GM23338 (cell line): ENCODE measurements around the gene CPAMD8. TPM values are rescaled to one million over a fixed set of nuclear protein-coding genes. Genes with fewer than 3 reads are reported as not detected.
"Not testable (repeated sequence)": the region's sequence is repeated elsewhere in the genome, so short reads cannot be mapped to it uniquely, and the experiment has no call there.

ENCODE experiments used
- ATAC-seq: fragments of 200-7000 bp; cut with Tn5 transposase; 3 replicates; pipeline ENCODE4 v1.9.1; 2020
- DNase-seq: peaks from one replicate; pipeline ENCODE4 v3.0.0-alpha.2; 2015; ENCODE audit warnings: low spot score
- H2AFZ ChIP-seq: fragments of 200-600 bp; sonication (generic); 2 replicates; pipeline ENCODE4 v1.8.0; 2016; ENCODE audit warnings: antibody characterized with exemption, mild to moderate bottlenecking, moderate library complexity
- H3F3A ChIP-seq: fragments of 200-600 bp; sonication (generic); replicated peaks from 2 replicates; pipeline ENCODE4 v1.8.0; 2017; ENCODE audit warnings: antibody characterized with exemption, mixed run types, low read depth
- H3K27ac ChIP-seq: fragments of 200-600 bp; sonication (generic); 2 replicates; pipeline ENCODE4 v1.6.1; 2016; ENCODE audit warnings: low read depth
- H3K27me3 ChIP-seq: fragments of 200-600 bp; sonication (generic); 2 replicates; pipeline ENCODE4 v1.8.0; 2016; ENCODE audit warnings: mild to moderate bottlenecking, mixed run types, moderate library complexity; ENCODE audit not compliant: insufficient read depth
- H3K36me3 ChIP-seq: fragments of 200-600 bp; sonication (generic); 2 replicates; pipeline ENCODE4 v1.8.0; 2016; ENCODE audit warnings: mild to moderate bottlenecking; ENCODE audit not compliant: insufficient read depth
- H3K4me1 ChIP-seq: fragments of 200-600 bp; sonication (generic); 2 replicates; pipeline ENCODE4 v1.8.0; 2016; ENCODE audit warnings: mild to moderate bottlenecking, moderate library complexity; ENCODE audit not compliant: insufficient read depth
- H3K4me2 ChIP-seq: fragments of 200-600 bp; sonication (generic); 2 replicates; pipeline ENCODE4 v1.7.1; 2017; ENCODE audit warnings: mixed run types
- H3K4me3 ChIP-seq: fragments of 200-600 bp; sonication (generic); 2 replicates; pipeline ENCODE4 v1.6.1; 2016; ENCODE audit warnings: mixed run types
- H3K79me2 ChIP-seq: fragments of 200-600 bp; sonication (generic); replicated peaks from 2 replicates; pipeline ENCODE4 v1.8.0; 2017; ENCODE audit warnings: mild to moderate bottlenecking; ENCODE audit not compliant: insufficient read depth
- H3K9me2 ChIP-seq: fragments of 200-600 bp; sonication (generic); 2 replicates; pipeline ENCODE4 v1.8.0; 2017; ENCODE audit not compliant: insufficient read depth
- H4K20me1 ChIP-seq: fragments of 200-600 bp; sonication (generic); replicated peaks from 2 replicates; pipeline ENCODE4 v1.8.0; 2017; ENCODE audit warnings: mild to moderate bottlenecking; ENCODE audit not compliant: insufficient read depth
- H3K27ac Mint-ChIP-seq: 2 replicates; pipeline ENCODE4 v1.8.0; 2020; ENCODE audit warnings: inconsistent platforms, mild to moderate bottlenecking, moderate library complexity, mixed read lengths
- H3K27me3 Mint-ChIP-seq: 3 replicates; pipeline ENCODE4 v1.8.0; 2022; ENCODE audit warnings: low read depth, mild to moderate bottlenecking, moderate library complexity, mixed read lengths, inconsistent platforms; ENCODE audit not compliant: insufficient read depth, poor library complexity
- H3K36me3 Mint-ChIP-seq: 3 replicates; pipeline ENCODE4 v1.8.0; 2021; ENCODE audit warnings: low read depth, mild to moderate bottlenecking, inconsistent platforms, moderate library complexity, mixed read lengths
- H3K4me1 Mint-ChIP-seq: 3 replicates; pipeline ENCODE4 v1.8.0; 2020; ENCODE audit warnings: mild to moderate bottlenecking, inconsistent platforms, mixed read lengths
- H3K4me3 Mint-ChIP-seq: 3 replicates; pipeline ENCODE4 v1.8.0; 2021; ENCODE audit warnings: moderate library complexity, mild to moderate bottlenecking, inconsistent platforms, mixed read lengths
- H3K9me3 Mint-ChIP-seq: 3 replicates; pipeline ENCODE4 v1.8.0; 2020; ENCODE audit warnings: moderate library complexity, mild to moderate bottlenecking, inconsistent platforms, mixed read lengths
- CREB1 ChIP-seq: fragments of 250-450 bp; sonication (Bioruptor Pico); IDR thresholded peaks from 2 replicates; pipeline ENCODE4 v1.5.0; 2020; ENCODE audit warnings: low read depth, mild to moderate bottlenecking, moderate library complexity
- polyA plus RNA-seq: library from polyadenylated mRNA; unstranded; fragments of >200 nt; fragmentation: Nextera tagmentation; extraction: Ambion mirVana; gene quantifications from 2 replicates; pipeline ENCODE4 v1.2.1, GENCODE V29; 2016
- total RNA-seq: library from RNA; depleted of rRNA; stranded (reverse); fragments of >200 nt; shearing (Covaris generic); gene quantifications from 2 replicates; pipeline ENCODE4 v1.2.3, GENCODE V29; 2014
- TF ChIP-seq, protein P1 (sequence below): IDR thresholded peaks from one replicate; pipeline ENCODE4 v1.6.1; 2018; ENCODE audit warnings: antibody characterized with exemption; ENCODE audit not compliant: unreplicated experiment
- TF ChIP-seq, protein P2 (sequence below): fragments of 250-450 bp; sonication (Bioruptor Pico); IDR thresholded peaks from 2 replicates; pipeline ENCODE4 v1.5.0; 2020; ENCODE audit warnings: mild to moderate bottlenecking, moderate library complexity
- TF ChIP-seq, protein P3 (sequence below), 2 experiments: fragments of 200-600 bp in 1 of 2; sonication (generic) in 1 of 2; conservative IDR thresholded peaks; 2 replicates each; pipeline versions ENCODE4 v1.5.1 to v1.6.1; 2016 to 2017; ENCODE audit warnings: antibody characterized with exemption in 2 of 2, low read depth in 2 of 2, mild to moderate bottlenecking in 2 of 2, moderate library complexity in 1 of 2

Gene CPAMD8
- total and polyA plus RNA-seq, 2 experiments from 2014 or later = 4.4 to 11.8 TPM

DNA sequence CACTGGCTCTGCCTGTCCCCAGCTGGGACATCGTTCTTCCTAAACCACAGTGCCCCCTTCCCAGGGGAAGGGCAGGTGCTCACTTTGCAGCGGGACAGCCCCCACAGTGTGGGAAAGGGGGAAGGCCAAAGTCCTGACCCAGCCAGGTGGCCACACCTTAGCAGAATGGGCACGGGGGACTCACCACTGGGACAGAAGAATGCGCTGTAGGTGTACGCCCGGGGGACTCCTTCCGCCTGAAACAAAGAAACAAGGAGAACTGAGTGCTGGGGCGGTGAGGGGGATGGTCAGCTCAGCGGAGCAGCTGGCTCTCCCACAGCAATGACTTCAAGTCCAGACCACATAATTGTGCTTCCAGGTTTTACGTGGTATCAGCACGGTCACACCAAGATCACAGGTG, 88.4 kb downstream of the CPAMD8 start (continued):
- TF ChIP-seq, protein P1, sequence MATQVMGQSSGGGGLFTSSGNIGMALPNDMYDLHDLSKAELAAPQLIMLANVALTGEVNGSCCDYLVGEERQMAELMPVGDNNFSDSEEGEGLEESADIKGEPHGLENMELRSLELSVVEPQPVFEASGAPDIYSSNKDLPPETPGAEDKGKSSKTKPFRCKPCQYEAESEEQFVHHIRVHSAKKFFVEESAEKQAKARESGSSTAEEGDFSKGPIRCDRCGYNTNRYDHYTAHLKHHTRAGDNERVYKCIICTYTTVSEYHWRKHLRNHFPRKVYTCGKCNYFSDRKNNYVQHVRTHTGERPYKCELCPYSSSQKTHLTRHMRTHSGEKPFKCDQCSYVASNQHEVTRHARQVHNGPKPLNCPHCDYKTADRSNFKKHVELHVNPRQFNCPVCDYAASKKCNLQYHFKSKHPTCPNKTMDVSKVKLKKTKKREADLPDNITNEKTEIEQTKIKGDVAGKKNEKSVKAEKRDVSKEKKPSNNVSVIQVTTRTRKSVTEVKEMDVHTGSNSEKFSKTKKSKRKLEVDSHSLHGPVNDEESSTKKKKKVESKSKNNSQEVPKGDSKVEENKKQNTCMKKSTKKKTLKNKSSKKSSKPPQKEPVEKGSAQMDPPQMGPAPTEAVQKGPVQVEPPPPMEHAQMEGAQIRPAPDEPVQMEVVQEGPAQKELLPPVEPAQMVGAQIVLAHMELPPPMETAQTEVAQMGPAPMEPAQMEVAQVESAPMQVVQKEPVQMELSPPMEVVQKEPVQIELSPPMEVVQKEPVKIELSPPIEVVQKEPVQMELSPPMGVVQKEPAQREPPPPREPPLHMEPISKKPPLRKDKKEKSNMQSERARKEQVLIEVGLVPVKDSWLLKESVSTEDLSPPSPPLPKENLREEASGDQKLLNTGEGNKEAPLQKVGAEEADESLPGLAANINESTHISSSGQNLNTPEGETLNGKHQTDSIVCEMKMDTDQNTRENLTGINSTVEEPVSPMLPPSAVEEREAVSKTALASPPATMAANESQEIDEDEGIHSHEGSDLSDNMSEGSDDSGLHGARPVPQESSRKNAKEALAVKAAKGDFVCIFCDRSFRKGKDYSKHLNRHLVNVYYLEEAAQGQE = no peak

DNA sequence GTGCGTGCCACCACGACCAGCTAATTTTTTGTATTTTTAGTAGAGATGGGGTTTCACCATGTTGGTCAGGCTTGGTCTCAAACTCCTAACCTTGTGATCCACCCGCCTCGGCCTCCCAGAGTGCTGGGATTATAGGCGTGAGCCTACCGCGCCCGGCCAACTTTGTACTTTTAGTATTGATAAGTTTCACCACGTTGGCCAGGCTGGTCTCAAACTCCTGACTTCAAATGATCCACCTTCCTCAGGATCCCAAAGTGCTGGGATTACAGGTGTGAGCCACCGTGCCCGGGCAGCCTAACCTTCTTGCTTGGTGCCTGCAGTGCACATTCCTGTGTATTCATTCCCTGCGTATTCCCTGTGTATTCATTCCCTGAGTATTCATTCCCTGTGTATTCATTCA, 88.8 kb downstream of the CPAMD8 start:
- Mint-ChIP-seq H3K9me3 (peaks cover 35% of the 10 kb centered on the region), H3K36me3 (peaks cover 20% of the 10 kb centered on the region)
- not testable (repeated sequence) for H3K79me2 ChIP-seq, H3K27me3 ChIP-seq, H3K9me2 ChIP-seq, H3K27ac ChIP-seq, ATAC-seq, H3K4me1 Mint-ChIP-seq, H3K27me3 Mint-ChIP-seq, H3K4me3 Mint-ChIP-seq, H3K36me3 ChIP-seq, H3K4me3 ChIP-seq, H3K27ac Mint-ChIP-seq, H3F3A ChIP-seq, H2AFZ ChIP-seq, H3K4me2 ChIP-seq, DNase-seq, H3K4me1 ChIP-seq, H4K20me1 ChIP-seq

DNA sequence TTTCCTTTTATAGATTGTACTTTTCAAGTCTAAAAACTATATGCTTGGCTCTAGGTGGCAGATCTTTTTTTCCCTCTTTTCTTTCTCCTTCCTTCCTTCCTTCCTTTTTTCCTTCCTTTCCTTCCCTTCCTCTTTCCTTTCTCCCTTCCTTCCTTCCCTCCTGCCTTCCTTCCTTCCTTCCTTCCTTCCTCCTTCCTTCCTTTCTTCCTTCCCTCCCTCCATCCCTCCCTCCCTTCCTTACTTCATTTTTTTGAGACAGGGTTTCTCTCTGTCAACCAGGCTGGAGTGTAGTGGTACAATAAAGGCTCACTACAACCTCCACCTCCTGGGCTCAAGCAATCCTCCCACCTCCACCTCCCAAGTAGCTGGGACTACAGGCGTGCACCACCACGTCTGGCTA, 89.7 kb downstream of the CPAMD8 start:
- Histone ChIP-seq H3K4me3 (no peak overlapping the region), H3K4me2 (no peak overlapping the region), H3F3A (no peaks in the 10 kb centered on the region), H3K27ac (no peak overlapping the region), H3K36me3 (no peaks in the 10 kb centered on the region), H3K79me2 (no peaks in the 10 kb centered on the region), H4K20me1 (no peaks in the 10 kb centered on the region), H3K27me3 (no peaks in the 10 kb centered on the region), H3K4me1 (no peaks in the 10 kb centered on the region), H2AFZ (no peak overlapping the region), H3K9me2 (no peaks in the 10 kb centered on the region)
- Mint-ChIP-seq H3K36me3 (peaks cover 20% of the 10 kb centered on the region), H3K9me3 (peaks cover 42% of the 10 kb centered on the region), H3K27ac (no peak overlapping the region), H3K27me3 (peaks cover 5% of the 10 kb centered on the region), H3K4me1 (no peaks in the 10 kb centered on the region), H3K4me3 (no peak overlapping the region)
- ATAC-seq = no peak
- no peak for DNase-seq
- TF ChIP-seq, protein P1 = no peak
- TF ChIP-seq, protein P2, sequence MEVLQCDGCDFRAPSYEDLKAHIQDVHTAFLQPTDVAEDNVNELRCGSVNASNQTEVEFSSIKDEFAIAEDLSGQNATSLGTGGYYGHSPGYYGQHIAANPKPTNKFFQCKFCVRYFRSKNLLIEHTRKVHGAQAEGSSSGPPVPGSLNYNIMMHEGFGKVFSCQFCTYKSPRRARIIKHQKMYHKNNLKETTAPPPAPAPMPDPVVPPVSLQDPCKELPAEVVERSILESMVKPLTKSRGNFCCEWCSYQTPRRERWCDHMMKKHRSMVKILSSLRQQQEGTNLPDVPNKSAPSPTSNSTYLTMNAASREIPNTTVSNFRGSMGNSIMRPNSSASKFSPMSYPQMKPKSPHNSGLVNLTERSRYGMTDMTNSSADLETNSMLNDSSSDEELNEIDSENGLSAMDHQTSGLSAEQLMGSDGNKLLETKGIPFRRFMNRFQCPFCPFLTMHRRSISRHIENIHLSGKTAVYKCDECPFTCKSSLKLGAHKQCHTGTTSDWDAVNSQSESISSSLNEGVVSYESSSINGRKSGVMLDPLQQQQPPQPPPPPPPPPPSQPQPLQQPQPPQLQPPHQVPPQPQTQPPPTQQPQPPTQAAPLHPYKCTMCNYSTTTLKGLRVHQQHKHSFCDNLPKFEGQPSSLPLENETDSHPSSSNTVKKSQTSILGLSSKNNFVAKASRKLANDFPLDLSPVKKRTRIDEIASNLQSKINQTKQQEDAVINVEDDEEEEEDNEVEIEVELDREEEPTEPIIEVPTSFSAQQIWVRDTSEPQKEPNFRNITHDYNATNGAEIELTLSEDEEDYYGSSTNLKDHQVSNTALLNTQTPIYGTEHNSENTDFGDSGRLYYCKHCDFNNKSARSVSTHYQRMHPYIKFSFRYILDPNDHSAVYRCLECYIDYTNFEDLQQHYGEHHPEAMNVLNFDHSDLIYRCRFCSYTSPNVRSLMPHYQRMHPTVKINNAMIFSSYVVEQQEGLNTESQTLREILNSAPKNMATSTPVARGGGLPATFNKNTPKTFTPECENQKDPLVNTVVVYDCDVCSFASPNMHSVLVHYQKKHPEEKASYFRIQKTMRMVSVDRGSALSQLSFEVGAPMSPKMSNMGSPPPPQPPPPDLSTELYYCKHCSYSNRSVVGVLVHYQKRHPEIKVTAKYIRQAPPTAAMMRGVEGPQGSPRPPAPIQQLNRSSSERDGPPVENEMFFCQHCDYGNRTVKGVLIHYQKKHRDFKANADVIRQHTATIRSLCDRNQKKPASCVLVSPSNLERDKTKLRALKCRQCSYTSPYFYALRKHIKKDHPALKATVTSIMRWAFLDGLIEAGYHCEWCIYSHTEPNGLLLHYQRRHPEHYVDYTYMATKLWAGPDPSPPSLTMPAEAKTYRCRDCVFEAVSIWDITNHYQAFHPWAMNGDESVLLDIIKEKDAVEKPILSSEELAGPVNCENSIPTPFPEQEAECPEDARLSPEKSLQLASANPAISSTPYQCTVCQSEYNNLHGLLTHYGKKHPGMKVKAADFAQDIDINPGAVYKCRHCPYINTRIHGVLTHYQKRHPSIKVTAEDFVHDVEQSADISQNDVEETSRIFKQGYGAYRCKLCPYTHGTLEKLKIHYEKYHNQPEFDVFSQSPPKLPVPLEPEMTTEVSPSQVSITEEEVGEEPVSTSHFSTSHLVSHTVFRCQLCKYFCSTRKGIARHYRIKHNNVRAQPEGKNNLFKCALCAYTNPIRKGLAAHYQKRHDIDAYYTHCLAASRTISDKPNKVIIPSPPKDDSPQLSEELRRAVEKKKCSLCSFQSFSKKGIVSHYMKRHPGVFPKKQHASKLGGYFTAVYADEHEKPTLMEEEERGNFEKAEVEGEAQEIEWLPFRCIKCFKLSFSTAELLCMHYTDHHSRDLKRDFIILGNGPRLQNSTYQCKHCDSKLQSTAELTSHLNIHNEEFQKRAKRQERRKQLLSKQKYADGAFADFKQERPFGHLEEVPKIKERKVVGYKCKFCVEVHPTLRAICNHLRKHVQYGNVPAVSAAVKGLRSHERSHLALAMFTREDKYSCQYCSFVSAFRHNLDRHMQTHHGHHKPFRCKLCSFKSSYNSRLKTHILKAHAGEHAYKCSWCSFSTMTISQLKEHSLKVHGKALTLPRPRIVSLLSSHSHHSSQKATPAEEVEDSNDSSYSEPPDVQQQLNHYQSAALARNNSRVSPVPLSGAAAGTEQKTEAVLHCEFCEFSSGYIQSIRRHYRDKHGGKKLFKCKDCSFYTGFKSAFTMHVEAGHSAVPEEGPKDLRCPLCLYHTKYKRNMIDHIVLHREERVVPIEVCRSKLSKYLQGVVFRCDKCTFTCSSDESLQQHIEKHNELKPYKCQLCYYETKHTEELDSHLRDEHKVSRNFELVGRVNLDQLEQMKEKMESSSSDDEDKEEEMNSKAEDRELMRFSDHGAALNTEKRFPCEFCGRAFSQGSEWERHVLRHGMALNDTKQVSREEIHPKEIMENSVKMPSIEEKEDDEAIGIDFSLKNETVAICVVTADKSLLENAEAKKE (CRISPR knock-in tag) = no peak
- TF ChIP-seq CREB1 = no peak
- TF ChIP-seq, protein P3, sequence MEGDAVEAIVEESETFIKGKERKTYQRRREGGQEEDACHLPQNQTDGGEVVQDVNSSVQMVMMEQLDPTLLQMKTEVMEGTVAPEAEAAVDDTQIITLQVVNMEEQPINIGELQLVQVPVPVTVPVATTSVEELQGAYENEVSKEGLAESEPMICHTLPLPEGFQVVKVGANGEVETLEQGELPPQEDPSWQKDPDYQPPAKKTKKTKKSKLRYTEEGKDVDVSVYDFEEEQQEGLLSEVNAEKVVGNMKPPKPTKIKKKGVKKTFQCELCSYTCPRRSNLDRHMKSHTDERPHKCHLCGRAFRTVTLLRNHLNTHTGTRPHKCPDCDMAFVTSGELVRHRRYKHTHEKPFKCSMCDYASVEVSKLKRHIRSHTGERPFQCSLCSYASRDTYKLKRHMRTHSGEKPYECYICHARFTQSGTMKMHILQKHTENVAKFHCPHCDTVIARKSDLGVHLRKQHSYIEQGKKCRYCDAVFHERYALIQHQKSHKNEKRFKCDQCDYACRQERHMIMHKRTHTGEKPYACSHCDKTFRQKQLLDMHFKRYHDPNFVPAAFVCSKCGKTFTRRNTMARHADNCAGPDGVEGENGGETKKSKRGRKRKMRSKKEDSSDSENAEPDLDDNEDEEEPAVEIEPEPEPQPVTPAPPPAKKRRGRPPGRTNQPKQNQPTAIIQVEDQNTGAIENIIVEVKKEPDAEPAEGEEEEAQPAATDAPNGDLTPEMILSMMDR (conservative IDR thresholded peaks at IDR 0.05; ENCODE audit: low read depth in 2 of 2) = no peak
